ENCODE measurements around the gene SRC. TPM values are rescaled to one million over a fixed set of nuclear protein-coding genes. Genes with fewer than 3 reads are reported as not detected.
A peak's percentile ranks its signal among the peaks of the same experiment; 100 is the strongest.

The SRC gene
- total RNA-seq, 1 donor from 2014 or later, result 16.8 TPM

DNA sequence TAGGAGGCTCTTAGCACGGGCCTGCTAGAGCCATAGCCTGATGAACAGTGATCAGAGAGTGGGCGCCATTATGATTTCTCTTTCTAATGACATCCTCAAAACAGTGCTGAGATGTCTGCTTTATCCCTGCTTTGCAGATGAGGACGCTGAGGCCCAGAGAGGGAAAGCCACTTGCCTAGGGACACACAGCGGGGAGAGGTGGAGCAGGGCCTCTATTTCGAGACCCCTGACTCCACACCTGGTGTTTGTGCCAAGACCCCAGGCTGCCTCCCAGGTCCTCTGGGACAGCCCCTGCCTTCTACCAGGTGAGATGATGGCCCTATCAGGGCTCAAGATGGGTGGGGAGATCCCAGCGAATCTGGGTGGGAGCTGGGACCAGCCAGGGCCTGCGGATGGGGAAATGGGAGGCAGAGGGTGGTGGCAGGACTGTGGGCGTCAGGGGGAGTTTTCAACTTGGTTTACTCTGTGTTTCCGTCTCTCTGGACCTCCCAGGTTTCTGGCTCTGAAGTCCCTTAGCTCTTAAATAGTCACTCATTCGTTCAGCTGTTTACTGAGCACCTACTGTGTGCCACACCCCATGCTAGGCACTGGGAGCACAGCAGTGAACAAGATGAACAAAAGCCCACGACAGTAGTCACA, 36.7 kb downstream of the SRC start:
- DNase-seq, result no peak

DNA sequence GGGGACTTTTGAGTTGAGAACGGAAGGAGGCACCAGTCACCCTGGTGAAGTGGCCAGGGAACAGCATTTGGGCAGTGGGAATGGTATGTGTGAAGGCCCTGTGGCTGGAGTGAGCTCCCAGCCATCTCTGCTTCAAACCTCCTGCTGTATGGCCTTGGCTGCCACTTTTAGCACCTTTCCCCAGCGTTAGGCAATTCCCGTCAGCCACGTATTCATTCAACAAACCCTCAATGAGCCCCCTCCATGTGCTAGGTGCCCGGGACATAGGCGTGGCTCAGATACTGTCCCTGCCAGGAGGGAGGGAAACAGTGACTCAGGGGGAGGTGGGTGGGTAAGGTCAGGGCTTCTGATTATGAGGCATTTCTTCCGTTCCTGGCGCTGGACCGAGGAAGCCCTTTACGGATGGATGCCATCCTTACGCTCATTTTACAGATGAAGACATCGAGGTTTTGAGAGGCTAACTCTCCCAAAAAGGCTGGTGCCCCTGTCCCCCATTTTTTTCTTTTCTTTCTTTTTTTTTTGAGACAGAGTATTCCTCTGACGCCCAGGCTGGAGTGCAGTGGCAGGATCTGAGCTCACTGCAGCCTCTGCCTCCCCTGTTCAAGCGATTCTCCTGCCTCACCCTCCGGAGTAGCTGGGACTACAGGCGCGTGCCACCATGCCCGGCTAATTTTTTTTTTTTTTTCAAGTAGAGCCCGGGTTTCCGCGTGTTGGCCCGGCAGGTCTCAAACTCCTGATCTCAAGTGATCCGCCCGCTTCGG, 37.5 kb downstream of the SRC start:
- no peak for DNase-seq

DNA sequence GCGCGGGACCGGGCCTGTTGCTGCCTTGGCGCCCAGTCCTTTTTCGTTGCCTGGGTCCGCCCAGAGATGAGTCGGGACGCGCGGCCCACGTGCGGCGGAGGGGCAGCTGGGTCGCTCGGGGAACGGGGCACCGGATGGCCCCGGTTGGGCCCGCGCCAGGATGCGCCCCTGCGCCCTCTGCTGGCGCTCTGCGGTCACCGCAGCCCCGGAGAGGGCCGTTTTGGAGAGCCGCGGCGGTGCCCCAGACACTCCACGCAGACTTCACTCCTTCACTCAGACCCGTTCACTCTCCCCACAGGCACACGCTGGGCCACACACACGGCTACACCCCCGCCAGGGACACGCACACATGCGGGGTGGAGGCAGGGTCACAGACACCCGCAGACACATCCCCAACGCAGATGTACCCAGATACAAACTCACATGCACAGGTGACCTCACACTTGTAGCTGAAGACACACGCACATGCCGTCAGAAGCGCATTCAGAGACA, 38.8 kb downstream of the SRC start:
- DNase-seq, result peak; percentile 48

DNA sequence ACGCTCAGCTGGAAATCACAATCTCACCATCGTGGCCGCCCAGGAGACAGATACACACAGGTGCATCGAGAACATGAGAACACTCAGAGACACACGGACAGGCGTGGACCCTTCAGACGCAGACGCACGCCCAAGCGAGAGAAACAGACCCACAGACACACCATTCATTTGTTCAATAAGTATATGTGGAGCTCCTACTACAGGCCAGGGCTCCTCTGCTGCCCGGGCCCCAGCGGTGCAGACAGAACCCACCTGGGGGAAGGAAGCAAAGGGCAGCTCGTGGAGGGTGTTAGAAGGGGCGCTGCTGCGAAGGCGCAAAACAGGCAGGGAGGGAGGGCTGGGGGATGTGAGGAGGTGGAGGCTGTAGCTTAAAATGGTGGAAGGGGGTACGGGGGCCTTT, 39.2 kb downstream of the SRC start:
- DNase-seq, result no peak

DNA sequence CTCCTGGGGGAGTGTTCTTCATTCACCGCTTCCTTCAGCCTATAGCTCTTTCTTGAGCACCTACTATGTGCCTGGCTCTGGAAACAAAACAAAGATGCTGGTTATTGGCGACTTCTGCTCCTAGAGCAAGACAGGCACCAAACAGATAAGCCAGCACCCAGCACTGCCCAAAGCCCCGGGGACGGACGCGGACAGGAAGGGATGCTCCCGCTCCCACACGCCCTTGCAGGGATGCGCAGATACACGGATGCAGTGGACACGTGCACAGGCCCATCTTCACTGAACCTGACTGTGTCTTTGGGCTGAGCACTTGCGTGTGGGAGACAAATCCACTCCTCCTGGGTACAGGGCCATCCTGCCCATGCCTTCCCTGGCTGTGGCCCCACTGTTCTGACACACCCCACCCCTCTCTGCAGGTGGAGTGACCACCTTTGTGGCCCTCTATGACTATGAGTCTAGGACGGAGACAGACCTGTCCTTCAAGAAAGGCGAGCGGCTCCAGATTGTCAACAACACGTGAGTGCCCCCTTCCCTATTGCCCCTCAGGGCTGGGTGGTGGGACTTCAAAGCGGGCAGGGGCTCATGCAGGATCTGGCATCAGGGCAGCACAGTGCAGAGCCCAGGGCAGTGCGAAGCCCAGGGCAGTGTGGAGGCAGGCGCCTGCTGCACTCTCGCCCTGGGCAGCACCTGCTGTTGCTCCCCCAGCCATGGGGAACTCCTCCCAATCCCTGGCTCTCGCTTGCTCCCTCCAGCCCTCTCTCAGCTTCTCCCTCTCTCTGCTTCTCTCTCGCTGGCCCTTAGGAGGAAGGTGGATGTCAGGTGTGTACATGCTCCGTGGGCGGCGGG, 39.9 kb downstream of the SRC start:
- DNase-seq, result no peak

DNA sequence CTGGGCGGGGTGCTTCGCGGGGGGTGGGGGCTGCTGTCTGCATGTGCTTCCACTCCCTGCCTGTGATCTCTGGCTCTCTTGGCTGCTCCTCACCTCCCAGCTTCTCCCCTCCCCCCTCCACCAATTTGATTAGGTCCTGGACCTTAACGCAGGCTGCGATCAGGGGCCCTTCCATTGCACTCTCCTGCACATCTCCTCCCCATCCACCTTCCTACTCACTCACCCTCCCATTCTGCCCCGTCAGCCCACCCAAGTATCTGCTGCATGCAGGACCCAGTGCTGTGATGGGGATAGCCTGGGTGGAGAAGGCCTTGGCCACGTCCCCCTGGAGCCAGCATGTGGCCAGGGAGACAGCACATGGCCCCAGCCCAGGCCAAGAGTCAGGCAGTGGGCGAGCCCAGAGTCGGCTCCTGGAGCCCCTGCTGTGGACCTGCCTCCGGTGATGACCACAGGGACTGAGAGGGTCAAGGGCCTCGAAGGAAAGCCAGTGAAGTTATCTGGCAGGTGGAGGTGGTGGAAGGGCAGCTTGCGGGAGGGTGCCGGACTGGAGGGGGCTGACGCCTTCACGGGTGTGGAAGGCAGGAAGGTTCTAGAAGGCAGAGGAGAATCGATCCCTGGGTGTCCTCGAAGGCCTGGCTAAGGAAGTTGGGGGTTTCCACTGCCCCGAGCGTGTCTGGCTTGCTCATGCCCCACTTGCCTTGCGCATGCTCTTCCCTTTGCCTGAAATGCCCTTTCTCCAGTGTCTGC, 40.7 kb downstream of the SRC start:
- no peak for DNase-seq

DNA sequence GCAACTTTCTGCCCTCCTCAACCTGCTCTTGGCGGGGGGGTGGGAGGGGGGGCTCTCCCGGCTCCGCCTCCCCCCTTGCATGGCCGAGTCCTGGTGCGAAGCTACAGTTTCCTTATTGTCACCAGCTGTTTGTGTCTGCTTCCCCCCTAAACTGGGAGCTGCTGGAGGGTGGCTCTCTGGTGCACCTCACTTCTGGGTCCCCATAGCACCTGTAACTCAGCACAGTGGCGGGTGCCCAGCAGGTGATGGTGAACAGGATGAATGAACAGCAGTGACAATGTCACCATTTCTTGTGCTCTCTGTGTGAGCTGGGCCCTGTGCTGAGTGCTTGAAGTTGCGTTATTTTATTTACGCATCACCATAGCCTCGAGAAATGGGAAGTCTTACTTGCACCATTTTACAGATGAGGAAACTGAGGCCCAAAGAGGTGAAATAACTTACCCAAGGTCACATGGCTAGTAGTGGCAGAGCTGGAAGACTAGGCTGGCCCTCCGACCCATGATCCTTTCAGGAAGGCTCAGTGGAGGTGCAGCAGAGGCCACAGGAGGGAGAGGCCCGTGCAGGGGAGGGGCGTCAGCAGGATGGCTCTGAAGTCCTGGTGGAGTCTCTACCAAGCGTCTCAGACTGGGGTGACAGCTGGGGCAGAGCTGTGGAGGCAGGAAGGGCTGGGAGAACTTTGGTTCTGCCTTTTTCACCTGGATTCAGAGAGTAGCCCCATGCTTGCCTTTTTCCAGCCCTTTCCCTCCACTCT, 41.8 kb downstream of the SRC start:
- DNase-seq, result no peak

DNA sequence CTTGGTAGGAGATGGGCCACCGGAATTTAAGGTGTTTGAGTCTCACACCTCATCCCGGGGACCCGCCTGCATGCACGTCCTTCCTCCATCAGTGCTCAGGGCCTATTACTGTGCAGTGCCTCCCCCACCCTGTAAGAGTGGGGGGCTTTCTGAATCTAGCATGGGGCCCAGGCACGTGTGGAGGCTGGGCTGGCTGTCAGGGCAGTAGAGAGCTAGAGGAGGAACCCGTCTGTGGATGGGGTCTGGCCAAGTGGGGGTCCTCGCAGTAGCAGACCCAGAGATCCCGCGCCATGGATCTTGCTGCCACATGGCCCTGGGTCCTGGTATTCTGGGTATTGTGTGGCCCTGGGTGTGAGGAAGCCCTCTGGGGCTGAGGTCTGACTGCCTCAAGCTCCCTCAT, 42.9 kb downstream of the SRC start:
- no peak for DNase-seq

DNA sequence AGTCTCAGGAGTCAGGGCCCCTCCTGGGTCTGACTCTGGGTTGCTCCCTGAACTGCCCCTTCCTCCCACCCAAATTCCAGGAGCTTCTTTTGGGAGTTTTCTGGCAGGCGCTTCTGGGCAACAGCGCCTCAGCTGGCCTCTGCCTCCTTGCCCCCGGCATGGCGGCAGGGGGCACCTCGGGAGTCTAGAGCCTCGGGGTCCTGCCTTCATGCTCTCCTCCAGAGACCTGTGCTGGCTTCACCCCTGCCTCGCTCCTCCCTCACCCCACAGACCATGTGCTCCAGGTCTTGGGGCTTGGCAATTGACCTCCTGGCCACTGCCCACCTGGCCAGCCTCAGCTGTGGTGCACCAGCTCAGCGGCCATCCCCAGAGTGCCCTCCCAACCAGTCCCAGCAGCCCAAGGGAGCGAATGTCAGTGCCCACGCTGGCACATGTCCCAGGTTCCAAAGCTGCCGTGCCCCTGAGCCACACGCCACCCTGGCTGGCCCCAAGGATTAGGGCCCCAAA, 43.4 kb downstream of the SRC start:
- DNase-seq, result no peak

DNA sequence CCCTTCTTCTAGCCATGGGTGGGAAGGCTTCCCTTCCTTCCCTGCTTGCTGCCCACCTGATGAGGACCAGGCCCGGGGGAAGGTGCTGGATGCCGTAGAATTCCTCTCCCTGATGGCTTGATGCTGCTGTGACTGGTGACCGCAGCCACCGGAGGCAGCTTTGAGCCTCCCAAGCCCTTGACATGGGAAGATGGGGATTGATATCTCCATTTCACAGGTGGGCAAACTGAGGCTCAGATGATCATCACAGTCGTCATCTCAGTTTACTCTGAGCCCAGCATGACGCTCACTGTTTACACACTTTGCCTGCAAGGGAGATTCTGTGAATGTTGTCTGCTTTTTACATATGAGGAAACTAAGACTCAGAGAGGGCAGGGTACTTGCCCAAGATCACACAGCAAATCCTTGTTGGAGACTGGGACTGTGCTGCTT, 43.9 kb downstream of the SRC start:
- DNase-seq, result no peak

DNA sequence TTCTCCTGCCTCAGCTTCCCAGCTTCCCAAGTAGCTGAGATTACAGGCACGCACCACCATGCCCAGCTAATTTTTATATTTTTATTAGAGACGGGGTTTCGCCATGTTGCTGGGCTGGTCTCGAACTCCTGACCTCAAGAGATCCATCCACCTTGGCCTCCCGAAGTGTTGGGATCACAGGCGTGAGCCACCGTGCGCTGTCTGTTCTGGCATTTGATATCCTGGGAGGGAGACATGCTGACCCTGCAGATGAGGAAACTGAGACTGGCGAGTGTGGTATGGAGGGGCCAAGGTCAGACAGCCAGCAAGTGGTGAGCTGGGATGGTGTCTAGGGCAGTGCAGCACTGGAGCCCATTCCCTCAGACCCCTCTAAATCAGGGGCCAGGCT, 44.6 kb downstream of the SRC start:
- no peak for DNase-seq

DNA sequence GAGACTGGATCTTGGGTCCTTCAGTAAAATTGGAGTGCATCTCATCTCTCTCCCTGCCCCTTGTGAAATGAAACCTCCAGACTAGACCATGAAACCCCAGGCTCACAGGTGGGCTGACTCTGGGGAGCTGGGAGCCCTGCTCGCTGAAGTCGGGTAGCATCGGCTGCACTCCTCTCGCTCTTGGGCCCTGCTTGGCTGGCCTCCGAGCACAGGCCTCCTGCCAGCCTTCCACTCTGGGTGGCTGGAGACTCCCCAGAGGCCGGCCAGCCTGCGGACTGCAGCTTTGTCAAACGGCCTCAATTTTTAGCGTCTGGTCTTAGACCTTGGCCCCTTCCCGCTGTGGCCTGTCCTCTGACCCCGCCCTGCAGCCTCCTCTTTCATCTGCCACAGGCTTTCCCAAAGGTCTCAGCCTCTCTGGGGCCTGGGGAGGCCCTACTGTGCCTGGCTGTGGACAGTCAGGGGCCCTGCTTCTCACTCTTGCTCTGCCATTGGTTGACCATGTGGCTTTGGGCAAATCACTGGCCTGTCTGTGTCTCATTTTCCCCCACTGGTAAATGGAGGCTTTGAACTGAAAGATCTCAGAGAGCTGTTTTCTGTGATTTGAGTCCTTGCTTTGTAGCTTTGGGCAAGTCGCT, 45.1 kb downstream of the SRC start:
- DNase-seq, result no peak

DNA sequence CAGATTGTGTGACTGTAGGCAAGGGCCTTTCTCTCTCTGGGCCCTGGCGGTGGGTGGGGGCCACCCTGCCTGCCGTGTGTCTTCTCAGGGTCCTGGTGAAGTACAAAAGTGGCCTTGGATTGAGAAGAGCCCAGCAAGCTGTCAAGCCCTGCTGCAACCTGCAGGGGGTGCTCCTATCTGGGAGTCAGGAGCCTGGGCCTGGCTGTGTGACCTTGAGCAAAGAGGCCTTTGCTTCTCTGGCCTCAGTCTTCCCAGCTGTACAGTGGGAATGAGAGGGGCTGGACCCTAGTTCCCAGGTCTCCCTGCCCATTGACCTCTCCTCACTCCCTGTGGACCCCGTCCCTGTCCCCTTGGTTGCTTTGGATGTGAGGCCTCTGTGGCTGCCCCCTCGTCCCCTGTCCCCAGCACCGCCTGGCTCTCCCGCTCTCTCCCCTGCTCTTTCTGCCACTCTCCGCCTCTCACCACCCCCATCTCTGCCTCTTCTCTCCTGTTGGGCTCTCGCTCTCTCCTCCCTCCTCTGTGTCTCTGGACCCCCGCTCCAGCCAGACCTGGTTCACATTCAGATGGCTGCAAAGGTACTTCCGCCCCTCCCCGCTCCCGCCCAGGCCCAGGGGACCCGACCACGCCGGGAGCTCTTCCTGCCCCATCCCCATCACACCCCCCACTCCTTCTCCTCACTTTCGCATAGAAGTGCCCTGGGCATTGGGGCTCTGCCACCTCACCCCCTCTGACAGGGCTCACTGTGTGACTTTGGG, 46.7 kb downstream of the SRC start:
- no peak for DNase-seq

DNA sequence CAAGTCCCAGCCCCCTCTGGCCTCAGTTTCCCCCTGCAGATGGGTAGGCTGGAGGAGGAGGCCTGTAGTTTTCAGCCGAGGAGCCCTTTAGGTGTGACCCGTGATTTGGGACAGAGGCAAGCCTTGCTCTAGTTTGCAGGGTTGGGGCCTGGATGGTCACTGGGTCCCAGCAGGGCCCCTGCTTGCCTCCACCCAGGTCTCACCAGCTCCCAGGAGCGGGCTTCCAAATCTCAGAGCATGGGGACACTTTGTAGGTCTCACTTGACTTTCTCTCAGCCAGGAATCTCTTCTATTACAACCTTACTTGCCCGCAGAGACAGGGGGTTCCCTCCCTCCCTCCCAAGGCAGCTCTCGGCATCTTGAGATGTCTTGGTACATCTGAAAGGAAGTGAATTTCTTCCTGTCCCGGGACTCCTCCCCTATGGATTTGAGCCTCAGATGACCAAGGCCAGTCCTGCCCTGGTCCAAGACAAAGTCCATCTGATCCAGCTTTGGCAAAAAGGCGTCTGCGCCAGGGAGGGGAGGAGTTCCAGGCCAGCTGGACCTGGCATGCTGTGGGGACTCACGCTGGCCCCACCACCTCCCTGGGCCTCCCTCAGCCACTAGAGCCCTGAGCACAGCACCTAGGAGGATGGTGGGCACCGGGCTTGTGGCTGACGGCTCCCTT, 47.4 kb downstream of the SRC start:
- no peak for DNase-seq

DNA sequence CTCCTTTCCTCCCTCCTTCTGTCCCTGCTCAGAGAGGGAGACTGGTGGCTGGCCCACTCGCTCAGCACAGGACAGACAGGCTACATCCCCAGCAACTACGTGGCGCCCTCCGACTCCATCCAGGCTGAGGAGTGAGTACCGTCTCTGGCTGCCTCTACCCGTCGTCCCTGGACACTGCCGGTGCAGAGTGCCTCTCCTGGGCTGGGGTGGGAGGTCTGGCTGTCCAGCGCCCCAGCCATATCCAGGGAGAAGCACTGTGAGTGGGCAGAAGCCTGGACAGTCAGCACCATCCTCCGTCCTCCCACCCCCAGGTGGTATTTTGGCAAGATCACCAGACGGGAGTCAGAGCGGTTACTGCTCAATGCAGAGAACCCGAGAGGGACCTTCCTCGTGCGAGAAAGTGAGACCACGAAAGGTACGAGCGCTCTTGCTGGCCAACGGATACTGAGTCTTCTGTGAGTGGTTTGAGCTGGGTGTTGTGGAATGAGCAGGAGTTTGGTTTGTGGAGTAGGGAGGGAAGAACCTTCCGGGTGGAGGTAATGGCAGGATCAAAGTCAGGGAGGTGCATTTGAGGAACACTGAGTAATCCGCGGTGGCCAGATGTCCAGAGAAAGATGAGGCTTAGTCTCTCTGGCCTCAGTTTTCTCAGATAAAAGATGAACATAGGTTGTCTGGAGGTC, 48.1 kb downstream of the SRC start:
- DNase-seq, result no peak

DNA sequence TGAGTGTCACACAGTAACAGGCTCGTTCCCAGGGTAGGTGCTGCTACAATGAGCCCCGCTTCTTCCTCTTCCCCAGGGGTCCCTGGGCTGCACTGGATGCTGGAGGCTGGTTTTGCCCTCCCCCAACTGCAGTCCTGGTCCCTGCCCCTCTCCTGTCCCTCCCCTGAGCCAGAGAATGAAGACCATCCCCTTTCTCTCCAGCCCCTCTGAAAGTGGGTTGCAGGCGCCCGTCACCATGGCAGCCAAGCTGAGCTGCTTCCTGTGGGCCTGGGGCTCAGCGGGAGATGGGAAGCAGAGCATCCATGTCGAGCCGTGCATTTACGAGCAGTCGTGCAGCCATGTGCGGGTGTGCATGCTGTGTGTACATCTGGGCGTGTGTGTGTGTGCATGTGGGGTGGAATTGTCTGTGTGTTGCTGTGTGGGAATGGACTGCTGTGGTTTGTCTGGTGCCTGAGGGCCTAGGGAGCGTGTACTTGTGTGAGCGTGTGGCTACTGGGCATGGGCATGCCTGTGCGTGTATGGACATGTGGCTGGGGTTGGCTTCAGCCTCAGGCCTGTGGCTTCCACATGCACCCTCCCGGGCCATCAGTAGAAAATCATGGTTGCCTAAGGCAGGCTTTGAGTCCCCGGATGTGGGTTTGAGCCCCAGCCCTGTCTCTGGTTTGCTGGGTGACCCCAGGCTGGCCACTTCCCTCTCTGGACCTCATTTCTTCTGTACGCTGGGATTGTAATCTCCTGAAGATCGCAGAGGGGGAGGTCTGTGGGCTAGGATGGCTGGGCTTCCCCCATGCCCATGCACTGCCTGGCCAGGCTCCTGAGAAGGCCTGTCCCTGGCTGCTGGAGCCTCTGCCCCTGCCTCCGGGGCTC, 48.8 kb downstream of the SRC start:
- no peak for DNase-seq

DNA sequence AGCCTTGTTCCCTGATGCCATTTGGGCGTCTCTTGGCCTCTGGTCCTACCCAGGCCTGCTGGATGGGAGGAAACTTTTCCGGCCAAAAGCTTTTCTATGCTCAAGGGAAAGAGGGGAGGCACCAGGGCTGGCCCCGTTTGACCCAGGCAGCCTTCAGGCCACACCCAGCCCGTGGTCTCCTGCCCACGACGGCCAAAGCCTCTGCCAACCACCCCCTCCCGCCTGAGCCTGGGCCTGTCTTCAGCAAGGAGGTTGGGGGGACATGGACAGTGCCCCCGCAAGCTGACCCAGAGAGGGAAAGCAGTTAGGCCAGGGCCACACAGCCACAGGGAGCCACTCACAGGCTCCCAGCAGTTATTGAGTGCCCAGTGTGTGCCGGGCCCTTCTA, 49.5 kb downstream of the SRC start:
- DNase-seq, result no peak

DNA sequence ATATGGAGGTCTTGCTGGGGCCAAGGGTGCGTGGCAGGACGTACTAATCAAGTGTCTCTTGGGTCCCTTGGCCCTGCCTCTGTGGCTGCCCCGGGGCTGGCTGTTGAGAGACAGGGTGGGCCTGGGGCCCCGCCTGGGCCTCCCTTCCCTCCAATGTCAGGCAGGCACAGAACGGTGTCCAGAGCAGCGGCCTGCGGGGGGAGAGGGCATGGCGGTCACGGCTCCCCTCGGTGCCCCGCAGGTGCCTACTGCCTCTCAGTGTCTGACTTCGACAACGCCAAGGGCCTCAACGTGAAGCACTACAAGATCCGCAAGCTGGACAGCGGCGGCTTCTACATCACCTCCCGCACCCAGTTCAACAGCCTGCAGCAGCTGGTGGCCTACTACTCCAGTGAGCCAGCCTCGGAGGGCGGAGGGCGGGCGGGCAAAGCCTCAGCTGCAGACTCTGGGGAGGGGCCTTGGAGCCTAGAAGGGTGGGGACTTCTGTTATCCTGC, 50.0 kb downstream of the SRC start:
- DNase-seq, result peak; percentile 48
